ENCODE results near the gene NAV2. TPM values are rescaled to one million over a fixed set of nuclear protein-coding genes. Genes with fewer than 3 reads are reported as not detected.

Gene NAV2
- total RNA-seq, 1 donor from 2014 or later = 9.1 TPM

- DNase-seq (ENCODE audit: low read depth) = peak; percentile 58
Measured at GRCh38 chr11:20015101-20015500, 302.5 kb downstream of the NAV2 start.

GRCh38 chr11:20015529-20016427 lies 303.1 kb downstream of the NAV2 start:
- no peak for DNase-seq (ENCODE audit: low read depth)

- DNase-seq (ENCODE audit: low read depth) = no peak
Measured at GRCh38 chr11:20016526-20016925, 303.9 kb downstream of the NAV2 start.

GRCh38 chr11:20017320-20017719 lies 304.7 kb downstream of the NAV2 start:
- no peak for DNase-seq (ENCODE audit: low read depth)

GRCh38 chr11:20020198-20020597 lies 307.6 kb downstream of the NAV2 start:
- DNase-seq (ENCODE audit: low read depth) = no peak

GRCh38 chr11:20020716-20021115 lies 308.1 kb downstream of the NAV2 start:
- no peak for DNase-seq (ENCODE audit: low read depth)

- no peak for DNase-seq (ENCODE audit: low read depth)
Measured at GRCh38 chr11:20021212-20021611, 308.6 kb downstream of the NAV2 start.

- DNase-seq (ENCODE audit: low read depth) = no peak
Measured at GRCh38 chr11:20021771-20022362, 309.2 kb downstream of the NAV2 start.

- DNase-seq (ENCODE audit: low read depth) = peak; percentile 67
Measured at GRCh38 chr11:20022363-20023081, 309.9 kb downstream of the NAV2 start.

- no peak for DNase-seq (ENCODE audit: low read depth)
Measured at GRCh38 chr11:20023082-20023426, 310.4 kb downstream of the NAV2 start.

GRCh38 chr11:20024172-20024935 lies 311.7 kb downstream of the NAV2 start:
- no peak for DNase-seq (ENCODE audit: low read depth)

GRCh38 chr11:20025332-20025840 lies 312.7 kb downstream of the NAV2 start:
- DNase-seq (ENCODE audit: low read depth) = no peak

- no peak for DNase-seq (ENCODE audit: low read depth)
Measured at GRCh38 chr11:20026629-20027555, 314.3 kb downstream of the NAV2 start.

GRCh38 chr11:20027556-20028013 lies 314.9 kb downstream of the NAV2 start:
- DNase-seq (ENCODE audit: low read depth) = no peak

- no peak for DNase-seq (ENCODE audit: low read depth)
Measured at GRCh38 chr11:20029193-20029592, 316.6 kb downstream of the NAV2 start.

GRCh38 chr11:20030472-20030871 lies 317.8 kb downstream of the NAV2 start:
- no peak for DNase-seq (ENCODE audit: low read depth)

GRCh38 chr11:20031155-20032001 lies 318.7 kb downstream of the NAV2 start:
- DNase-seq (ENCODE audit: low read depth) = peak; percentile 76

GRCh38 chr11:20032127-20032526 lies 319.5 kb downstream of the NAV2 start:
- no peak for DNase-seq (ENCODE audit: low read depth)

Data from myocyte (in vitro differentiated cells).